Kasumi-1 (cell line): ENCODE data around the gene PRKN.

Source experiments
- DNase-seq, 2 experiments: peaks; one replicate each; lab custom pipeline; 2025; lab: John Stamatoyannopoulos, UW

The PRKN gene

GRCh38 chr6:161607696-161608297, 1119.8 kb downstream of the PRKN start:
- no peak for DNase-seq

- DNase-seq = no peak
Observed at GRCh38 chr6:161602359-161602758, 1125.2 kb downstream of the PRKN start.

- DNase-seq = no peak
Observed at GRCh38 chr6:161598896-161599295, 1128.7 kb downstream of the PRKN start.

- DNase-seq = no peak
Observed at GRCh38 chr6:161596807-161597520, 1130.6 kb downstream of the PRKN start.

- DNase-seq = no peak
Observed at GRCh38 chr6:161594412-161594811, 1133.2 kb downstream of the PRKN start.

- DNase-seq = no peak
Observed at GRCh38 chr6:161590961-161591627, 1136.5 kb downstream of the PRKN start.

- DNase-seq = no peak
Observed at GRCh38 chr6:161586887-161587286, 1140.7 kb downstream of the PRKN start.

- DNase-seq = no peak
Observed at GRCh38 chr6:161584621-161585340, 1142.8 kb downstream of the PRKN start.

GRCh38 chr6:161584051-161584450, 1143.5 kb downstream of the PRKN start:
- DNase-seq = no peak

GRCh38 chr6:161583584-161583983, 1144.0 kb downstream of the PRKN start:
- DNase-seq = no peak

GRCh38 chr6:161578478-161578877, 1149.1 kb downstream of the PRKN start:
- no peak for DNase-seq

- no peak for DNase-seq
Observed at GRCh38 chr6:161575523-161576254, 1151.9 kb downstream of the PRKN start.

- DNase-seq = no peak
Observed at GRCh38 chr6:161568885-161569456, 1158.6 kb downstream of the PRKN start.

GRCh38 chr6:161564952-161565351, 1162.6 kb downstream of the PRKN start:
- DNase-seq = no peak

GRCh38 chr6:161561908-161562307, 1165.7 kb downstream of the PRKN start:
- DNase-seq = no peak

GRCh38 chr6:161557333-161558107, 1170.0 kb downstream of the PRKN start:
- DNase-seq = no peak

- no peak for DNase-seq
Observed at GRCh38 chr6:161554883-161555282, 1172.7 kb downstream of the PRKN start.

GRCh38 chr6:161549977-161550655, 1177.5 kb downstream of the PRKN start:
- DNase-seq = no peak

- no peak for DNase-seq
Observed at GRCh38 chr6:161548713-161549296, 1178.8 kb downstream of the PRKN start.

- DNase-seq = peak; percentile 2 to 13
Observed at GRCh38 chr6:161547617-161548016, 1179.9 kb downstream of the PRKN start.
